GM04503 (cell line): ENCODE measurements around the gene BRIP1.

ENCODE experiments used
- DNase-seq: peaks from one replicate; pipeline ENCODE4 v3.0.0-alpha.2; 2012; ENCODE audit warnings: low read depth

BRIP1 gene

GRCh38 chr17:61660746-61661485 lies 202.4 kb downstream of the BRIP1 start:
- no peak for DNase-seq

DNA sequence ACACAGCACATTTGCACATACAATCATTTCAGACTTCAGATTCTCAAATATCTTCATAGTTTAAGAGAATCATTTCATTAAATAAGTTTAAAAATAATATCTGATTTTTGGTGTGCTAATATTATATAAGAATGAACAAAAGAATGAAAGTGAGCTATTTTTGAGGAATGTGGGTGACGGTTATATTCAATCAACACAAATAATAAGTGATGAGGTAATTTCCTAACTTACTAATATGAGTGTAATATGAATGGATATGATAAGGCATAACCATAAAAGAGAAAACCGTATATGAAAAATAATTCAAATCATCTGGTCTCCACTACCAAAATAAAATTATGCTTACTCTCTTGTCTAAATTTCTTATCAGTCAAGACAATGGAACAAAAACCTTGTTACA lies 203.9 kb downstream of the BRIP1 start:
- no peak for DNase-seq

- DNase-seq: no peak
Observed at GRCh38 chr17:61658183-61658582, 205.1 kb downstream of the BRIP1 start.

DNA sequence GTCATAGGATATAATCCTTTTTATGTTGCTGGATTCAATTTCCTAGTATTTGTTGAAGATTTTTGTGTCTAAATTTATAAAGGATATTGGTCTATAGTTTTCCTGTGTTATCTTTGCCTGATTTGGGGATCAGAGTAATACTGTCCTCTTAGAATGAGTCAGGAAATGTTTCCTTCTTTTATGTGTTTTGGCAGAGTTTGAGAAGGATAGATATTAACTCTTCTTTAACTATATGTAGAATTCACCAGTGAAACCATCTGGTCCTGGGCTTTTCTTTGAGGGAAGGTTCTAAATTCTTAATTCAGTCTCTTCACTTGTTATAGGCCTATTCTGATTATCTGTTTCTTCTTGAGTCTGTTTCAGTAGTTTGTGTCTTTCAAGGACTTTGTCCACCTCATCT lies 206.0 kb downstream of the BRIP1 start:
- no peak for DNase-seq

DNA sequence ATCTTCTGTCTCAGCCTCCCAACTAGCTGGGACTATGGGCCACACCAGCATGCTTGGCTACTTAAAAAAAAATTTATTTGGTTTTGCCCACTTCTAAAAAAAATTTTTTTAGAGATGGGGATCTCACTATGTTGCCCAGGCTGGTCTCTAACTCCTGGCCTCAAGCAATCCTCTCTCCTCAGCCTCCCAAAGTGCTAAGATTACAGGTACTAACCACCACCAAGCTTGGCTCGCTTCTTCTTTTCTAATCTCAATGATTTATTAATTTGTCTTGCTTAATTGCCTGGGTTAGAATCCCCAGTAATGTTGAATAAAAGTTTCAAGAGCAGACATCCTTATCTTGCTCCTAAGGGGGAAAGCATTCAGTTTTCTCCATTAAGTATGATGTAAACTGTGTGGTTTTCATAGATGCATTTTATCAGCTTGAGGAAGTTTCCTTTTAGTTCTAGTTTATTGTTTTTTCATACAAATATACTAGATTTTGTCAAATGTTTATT lies 206.6 kb downstream of the BRIP1 start:
- DNase-seq: no peak

- DNase-seq: no peak
Observed at GRCh38 chr17:61650749-61651148, 212.6 kb downstream of the BRIP1 start.

GRCh38 chr17:61648587-61648986 lies 214.7 kb downstream of the BRIP1 start:
- DNase-seq: no peak

DNA sequence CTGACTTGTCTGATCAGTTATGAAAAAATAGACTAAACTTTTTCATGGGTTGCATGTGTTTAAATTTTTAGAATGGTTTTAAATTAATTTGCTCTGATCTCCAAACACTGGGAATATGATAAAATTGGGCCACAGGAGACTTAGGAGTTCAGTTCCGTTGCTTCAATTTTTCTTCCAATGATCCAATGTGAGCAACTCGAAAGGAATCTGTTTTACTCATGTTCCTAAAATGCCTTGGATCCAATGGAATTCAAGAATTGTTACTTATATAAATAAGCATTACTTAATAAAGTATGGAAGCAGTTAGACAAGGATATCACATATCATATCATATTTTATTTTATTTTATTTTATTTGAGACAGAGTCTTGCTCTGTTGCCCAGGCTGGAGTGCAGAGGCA lies 216.3 kb downstream of the BRIP1 start:
- peak; percentile 18 for DNase-seq

GRCh38 chr17:61646482-61646881 lies 216.8 kb downstream of the BRIP1 start:
- no peak for DNase-seq

DNA sequence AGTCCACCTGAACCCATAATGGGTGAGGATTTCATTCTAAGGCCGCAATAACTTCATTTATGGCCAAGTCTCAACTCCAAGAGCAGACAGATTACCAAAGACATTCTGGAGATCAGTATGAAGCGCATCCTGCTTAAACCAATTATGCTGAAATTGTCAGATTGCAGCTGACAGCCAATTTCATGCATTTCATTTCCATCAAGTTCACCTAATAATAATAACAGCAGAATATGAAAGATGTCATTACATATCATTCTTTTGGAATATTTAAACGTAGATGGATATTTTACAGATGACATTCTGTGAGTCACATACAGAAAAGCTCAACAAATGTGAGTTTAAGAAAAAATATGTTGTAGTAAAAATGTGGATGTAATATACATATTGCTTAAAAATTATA lies 217.4 kb downstream of the BRIP1 start:
- no peak for DNase-seq

- DNase-seq: no peak
Observed at GRCh38 chr17:61644800-61645774, 218.2 kb downstream of the BRIP1 start.

GRCh38 chr17:61642768-61643167 lies 220.6 kb downstream of the BRIP1 start:
- DNase-seq: no peak

- no peak for DNase-seq
Observed at GRCh38 chr17:61641715-61642114, 221.6 kb downstream of the BRIP1 start.

- DNase-seq: no peak
Observed at GRCh38 chr17:61641084-61641483, 222.2 kb downstream of the BRIP1 start.

GRCh38 chr17:61639818-61640217 lies 223.5 kb downstream of the BRIP1 start:
- DNase-seq: no peak

DNA sequence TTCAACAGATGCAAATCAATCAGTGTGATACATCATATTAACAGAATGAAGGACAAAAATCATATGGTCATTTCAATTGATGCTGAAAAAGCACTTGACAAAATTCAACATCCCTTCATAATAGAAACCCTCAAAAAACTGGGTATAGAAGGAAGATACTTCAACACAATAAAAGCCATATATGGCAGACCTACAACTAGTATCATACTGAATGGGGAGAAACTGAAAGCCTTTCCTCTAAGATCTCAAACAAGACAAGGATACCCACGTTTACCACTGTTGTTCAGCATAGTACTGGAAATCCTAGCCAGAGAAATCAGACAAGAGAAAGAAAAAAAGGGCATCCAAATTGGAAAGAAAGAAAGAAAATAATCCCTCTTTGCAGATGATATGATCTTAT lies 225.2 kb downstream of the BRIP1 start:
- no peak for DNase-seq

DNA sequence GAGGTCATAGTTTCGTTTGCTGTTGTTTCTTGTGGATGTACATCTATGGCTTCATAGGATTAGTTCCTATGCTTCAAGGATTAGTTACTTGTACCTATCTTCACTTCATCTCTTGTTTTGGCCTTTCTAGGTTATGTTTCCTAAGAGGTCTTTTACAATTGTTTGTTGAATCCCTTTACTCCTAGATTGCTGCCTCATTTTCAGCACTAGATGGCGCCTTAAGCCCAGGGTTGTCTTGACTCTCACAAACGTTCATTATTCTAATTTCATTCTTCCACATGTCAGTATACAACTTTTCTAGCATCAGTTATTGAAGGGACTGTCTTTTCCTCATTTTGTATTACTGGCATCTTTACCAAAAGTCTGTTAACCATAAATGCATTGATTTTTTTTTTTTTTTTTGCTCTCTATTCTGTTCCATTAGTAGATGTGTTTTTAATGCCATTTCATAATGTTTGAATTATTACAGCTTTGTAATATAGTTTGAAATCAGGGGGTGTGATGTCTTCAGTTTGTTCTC lies 227.4 kb downstream of the BRIP1 start:
- DNase-seq: peak; percentile 12

GRCh38 chr17:61634942-61635538 lies 228.3 kb downstream of the BRIP1 start:
- DNase-seq: no peak

- no peak for DNase-seq
Observed at GRCh38 chr17:61634011-61634539, 229.3 kb downstream of the BRIP1 start.

DNA sequence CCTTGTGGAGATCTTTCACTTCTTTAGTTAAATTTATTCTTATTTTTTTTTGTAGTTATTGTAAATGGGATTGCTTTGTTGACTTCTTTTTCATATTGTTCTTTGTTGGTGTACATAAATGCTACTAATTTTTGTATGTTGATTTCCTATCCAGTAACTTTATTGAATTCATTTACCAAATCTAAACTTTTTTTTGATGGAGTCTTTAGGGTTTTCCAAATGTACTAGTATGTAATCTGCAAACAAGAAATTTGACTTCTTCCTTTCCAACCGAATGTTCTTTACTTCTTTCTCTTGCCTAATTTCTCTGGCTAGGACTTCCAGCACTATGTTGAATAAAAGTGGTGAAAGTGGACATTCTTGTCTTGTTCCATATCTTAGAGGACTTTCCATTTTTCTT lies 230.5 kb downstream of the BRIP1 start:
- no peak for DNase-seq

DNA sequence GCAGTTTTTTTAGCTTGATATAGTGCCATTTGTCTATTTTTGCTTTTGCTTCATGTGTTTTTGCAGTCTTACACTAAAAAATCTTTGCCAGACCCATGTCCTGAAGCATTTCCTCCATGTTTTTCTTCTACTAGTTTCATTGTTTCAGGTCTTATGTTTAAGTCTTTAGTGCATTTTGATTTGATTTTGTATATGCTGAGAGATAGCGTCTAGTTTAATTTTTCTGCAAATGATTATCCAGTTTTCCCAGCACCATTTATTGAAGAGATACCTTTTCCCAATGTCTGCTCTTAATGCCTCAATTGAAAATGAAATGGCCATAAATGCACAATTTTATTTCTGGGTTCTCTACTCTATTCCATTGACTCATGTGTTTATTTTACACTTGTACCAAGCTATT lies 231.5 kb downstream of the BRIP1 start:
- no peak for DNase-seq
